ENCODE results near the gene ETNK2.

GRCh38 chr1:204141131-204141530, 10.7 kb downstream of the ETNK2 start:
- TF ChIP-seq CTCF (conservative IDR thresholded peaks at IDR 0.05; ENCODE audit: low read length) = no peak
- no peak for TF ChIP-seq EZH2phosphoT487 (IDR thresholded peaks at IDR 0.05; ENCODE audit: borderline replicate concordance, low read depth, low read length)

Measured in OCI-LY7 (cell line).